Right lobe of liver (tissue), 4 donors: Measurements from ENCODE around the gene FRY.

Experiments
- CTCF ChIP-seq, 4 donors: fragments of 200-600 bp in 3 of 4; fragments of 450-650 bp in 1 of 4; IDR thresholded peaks; one replicate each; pipeline versions ENCODE4 v1.5.1 to v1.8.0; 2016 to 2022; ENCODE audit warnings: antibody characterized with exemption in 4 of 4, mild to moderate bottlenecking in 2 of 4
- POLR2A ChIP-seq: fragments of 450-650 bp; IDR thresholded peaks from one replicate; pipeline ENCODE4 v1.6.1; 2017; ENCODE audit warnings: antibody characterized with exemption, mild to moderate bottlenecking
- donor health status: DM: no; HTN: no; CAD: no.
- donor health status: DM: no; HTN: no; CAD: no.
- donor health status: DM: no; HTN: yes; CAD: no.

DNA sequence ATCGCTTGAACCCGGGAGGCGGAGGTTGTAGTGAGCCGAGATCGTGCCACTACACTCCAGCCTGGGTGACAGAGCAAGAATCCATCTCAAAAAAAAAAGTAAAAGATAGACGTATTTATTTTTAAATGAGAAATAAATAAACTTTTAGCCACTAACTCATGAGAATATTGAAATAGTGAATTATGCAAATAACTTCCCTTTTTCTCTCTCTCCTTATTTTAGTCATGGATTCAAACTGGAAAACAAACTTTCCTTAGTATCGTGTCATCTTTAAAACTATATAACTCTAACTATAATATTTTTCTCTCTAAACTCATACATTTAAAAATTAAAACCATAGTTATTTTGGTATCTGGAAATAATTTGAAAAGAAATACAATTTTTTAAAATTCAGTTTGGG, 96.1 kb downstream of the FRY start:
- no peak for TF ChIP-seq CTCF (IDR thresholded peaks at IDR 0.05)
- no peak for TF ChIP-seq POLR2A
